Glomerular visceral epithelial cell (primary cell): ENCODE results near the gene XPC.

Experiments used
- DNase-seq: peaks from one replicate; pipeline ENCODE4 v3.0.0-alpha.2; 2016; ENCODE audit errors: extremely low spot score

XPC gene

GRCh38 chr3:14170531-14171159, 7.8 kb downstream of the XPC start:
- no peak for DNase-seq

DNA sequence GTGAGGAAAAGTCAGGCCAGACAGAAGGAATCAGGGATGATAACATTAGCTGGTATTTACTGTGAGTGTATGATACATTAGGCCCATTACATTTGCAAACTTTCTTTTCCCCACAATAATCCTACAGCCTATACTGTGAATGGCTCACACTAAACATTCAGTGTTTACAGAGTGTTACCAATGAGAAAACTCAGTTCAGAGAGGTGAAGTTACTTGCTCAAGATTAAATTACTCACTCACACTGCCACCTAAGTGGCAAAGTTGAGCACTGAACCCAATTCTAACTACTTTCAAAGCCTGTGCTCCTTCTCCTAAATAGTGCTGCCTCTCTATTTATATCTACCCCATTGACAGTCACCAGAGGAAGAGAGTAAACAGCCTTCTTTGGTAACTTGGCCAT, 8.5 kb downstream of the XPC start:
- no peak for DNase-seq

GRCh38 chr3:14169435-14169834, 9.0 kb downstream of the XPC start:
- no peak for DNase-seq

- DNase-seq, result no peak
Measured at GRCh38 chr3:14166877-14167603, 11.4 kb downstream of the XPC start.

- no peak for DNase-seq
Measured at GRCh38 chr3:14162178-14162577, 16.2 kb downstream of the XPC start.

- DNase-seq, result no peak
Measured at GRCh38 chr3:14161282-14161681, 17.1 kb downstream of the XPC start.

DNA sequence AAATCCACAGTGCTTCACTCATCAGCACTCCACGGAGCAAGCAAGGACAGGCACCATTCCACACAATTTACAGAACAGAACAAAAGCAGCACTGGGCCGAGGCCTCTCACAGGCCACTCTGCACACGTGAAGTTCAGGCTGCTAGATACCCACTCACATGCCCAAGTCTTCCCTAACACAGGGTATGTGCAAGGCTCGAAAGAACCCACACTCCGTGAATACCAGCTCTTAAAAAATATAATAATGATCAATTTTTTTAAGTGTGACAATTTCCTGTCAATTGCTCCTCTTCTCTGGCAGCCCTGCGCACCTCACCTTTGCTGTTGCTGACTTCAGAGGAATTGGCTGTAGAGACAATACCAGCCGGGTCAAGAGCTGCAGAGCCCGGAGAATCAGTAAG, 19.0 kb downstream of the XPC start:
- DNase-seq, result no peak

- DNase-seq, result no peak
Measured at GRCh38 chr3:14158370-14158769, 20.0 kb downstream of the XPC start.

DNA sequence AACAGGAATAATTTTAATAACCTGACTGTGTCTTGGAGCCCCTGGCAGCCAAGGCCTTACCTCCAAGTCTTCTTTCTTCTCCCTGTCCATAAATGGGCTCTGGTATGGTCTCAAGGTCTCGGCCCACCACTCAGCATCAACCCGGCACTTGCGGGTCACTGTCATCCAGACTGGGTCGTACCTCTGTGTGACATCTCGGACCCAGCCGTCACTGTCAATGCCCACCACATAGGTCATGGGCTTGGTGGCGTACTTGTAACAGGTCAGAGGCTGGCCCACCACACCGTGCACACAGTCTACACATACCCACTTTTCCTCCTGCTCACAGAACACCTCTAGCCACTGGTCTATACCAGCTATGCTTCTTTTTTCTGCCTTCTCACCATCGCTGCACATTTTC, 20.4 kb downstream of the XPC start:
- no peak for DNase-seq

DNA sequence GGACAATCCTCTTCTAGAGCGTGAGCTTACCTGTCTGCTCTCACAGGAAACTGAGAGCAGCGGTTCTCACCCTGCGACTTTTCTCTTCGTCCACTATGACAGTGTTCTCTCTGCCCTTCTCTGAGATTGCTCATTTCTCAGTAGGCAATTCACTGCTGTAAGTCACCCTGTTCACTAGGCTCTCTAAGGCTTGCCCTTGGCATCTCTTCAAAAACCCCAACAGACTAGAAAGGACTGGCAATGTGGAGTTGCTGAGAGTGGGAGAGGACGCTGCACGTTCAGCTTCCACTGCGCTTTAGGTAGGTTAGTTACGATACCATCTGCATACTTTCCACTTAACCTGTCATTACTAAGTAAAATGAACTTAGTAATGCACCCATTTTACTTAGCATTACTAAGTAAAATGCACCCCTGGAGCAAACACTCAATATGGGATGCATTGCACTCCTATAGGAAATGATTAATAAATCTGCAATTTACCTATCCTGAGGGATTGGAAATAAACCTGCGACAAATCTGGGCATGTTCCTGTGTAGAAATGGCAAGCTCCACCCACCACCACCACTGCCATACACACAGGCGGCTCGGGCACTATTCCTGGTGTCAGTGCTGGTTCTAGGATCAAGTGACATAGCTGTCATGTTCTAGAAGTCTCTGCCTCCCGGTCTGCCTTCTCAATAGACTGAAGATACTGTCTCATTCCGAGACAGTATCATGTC, 21.4 kb downstream of the XPC start:
- DNase-seq, result no peak

GRCh38 chr3:14156201-14156600, 22.2 kb downstream of the XPC start:
- DNase-seq, result no peak

- no peak for DNase-seq
Measured at GRCh38 chr3:14154895-14155440, 23.4 kb downstream of the XPC start.

DNA sequence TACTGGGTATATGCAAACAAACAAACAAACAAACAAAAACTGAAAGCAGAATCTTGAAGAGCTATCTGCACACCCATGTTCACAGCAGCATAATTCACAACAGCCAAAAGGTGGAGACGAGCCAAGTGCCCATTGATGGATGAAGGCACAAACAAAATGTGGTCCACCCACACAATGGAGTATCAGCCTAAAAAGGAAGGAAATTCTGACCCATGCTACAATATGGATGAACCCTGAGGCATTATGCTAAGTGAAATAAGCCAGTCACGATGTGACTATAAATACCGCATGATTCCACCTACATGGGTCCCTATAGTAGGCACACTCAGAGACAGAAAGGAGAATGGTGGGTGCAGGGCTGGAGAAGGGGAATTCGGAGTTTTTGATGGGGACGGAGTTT, 24.1 kb downstream of the XPC start:
- no peak for DNase-seq

DNA sequence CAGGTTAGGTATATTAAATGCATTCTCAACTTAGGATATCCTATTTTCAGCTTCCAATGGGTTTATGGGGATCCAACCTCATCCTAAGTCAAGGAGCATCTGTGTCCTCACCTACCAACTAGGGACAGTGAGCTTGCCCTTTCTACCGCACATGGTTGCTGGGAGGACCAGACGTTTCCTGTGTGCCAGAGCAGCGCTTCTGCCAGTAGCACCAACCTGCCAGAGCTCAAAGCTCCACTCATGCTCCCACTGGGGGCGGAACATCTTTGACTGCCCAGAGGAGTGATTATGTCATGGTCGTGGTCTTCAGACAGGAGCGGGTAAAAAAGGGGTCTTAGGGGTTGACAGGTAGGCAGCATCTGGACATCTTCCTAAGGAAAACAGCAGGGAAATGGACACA, 24.7 kb downstream of the XPC start:
- no peak for DNase-seq

DNA sequence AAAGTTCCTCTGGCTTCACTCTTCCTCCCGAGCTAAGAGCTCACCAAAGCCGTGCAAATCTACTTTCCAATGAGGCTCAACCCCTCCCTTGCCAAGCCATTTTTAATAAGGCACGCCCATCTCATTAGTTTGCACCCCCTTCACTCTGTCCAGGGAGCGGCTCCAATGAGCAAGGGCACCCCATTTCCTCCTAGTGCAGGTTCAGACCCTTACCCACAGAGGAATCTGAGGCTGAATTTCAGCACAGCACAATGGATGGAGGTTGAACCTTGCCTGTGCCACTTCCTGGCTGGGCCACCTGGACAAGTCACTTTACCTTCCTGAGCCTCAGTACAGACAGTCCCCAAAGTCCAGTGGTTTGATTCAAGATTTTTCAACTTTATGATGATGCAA, 25.4 kb downstream of the XPC start:
- no peak for DNase-seq

DNA sequence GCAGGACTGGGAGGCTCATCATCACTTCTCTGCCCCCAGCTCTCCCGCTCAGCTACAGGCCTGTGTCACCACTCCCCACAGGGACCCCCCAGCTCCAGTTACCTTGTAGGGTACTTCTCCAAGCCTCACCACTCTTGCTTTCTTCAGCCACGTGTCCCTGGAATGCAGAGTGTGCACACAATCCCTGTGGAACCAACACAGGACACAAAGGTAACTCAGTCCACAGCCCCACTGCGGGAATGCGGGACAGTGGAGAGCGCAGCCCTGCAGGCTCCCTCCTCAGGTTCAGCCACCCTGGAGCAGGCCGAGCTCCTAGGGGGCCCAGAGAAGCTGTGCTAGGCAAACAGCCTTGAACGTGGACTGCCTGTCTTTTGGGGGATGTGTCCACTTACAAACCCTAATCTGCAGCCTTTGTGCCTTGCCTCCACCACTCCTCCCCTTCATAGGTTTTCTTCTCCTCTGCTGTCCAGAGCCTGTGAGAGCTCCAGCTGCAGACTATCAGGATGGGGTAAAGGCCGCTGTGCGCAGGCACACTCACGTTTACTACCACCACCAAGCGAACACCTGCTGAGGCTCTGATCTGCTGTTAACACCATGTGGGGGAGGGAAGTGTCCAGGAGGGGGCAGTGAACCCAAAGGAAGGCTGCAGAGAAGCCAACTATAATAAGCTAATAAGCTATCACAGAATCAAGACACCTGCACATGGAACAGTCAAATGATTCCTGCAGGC, 26.0 kb downstream of the XPC start:
- DNase-seq, result no peak

GRCh38 chr3:14151471-14152083, 26.8 kb downstream of the XPC start:
- no peak for DNase-seq

DNA sequence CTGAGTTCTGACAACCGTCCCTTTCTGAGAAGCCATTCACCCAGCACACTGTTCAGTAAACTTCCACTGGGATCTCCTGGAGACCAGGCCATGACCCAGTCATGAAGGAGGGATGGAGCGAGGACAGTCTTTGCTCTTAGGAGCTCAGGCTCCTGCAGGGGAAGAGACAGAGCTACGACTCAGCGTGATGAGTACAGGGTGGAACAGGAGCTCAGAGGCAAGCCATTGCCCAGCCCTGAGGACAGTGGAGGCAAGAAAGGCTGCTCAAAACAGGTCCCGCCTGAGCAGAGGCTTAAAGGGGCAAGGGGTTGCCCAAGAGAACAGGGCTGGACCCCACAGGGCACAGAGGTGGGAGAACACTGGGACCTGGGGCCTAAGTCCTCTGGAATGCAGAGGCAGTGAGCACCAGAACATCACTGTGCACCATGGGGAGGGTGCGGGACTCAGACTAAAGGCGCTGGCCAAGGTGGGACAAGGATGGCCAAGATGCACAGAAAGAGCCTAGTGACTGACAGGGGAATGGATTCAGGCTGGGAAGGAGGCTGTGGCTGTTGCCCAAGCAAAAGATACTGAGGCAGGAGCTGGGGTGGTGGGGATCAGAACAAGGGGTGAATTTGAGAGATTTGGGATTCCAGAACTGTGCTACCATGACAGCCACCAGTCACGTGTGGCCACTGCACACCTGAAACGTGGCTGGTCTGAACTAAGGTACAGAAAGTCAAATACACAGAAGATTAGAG, 27.7 kb downstream of the XPC start:
- DNase-seq, result no peak

GRCh38 chr3:14150078-14150477, 28.3 kb downstream of the XPC start:
- DNase-seq, result no peak

DNA sequence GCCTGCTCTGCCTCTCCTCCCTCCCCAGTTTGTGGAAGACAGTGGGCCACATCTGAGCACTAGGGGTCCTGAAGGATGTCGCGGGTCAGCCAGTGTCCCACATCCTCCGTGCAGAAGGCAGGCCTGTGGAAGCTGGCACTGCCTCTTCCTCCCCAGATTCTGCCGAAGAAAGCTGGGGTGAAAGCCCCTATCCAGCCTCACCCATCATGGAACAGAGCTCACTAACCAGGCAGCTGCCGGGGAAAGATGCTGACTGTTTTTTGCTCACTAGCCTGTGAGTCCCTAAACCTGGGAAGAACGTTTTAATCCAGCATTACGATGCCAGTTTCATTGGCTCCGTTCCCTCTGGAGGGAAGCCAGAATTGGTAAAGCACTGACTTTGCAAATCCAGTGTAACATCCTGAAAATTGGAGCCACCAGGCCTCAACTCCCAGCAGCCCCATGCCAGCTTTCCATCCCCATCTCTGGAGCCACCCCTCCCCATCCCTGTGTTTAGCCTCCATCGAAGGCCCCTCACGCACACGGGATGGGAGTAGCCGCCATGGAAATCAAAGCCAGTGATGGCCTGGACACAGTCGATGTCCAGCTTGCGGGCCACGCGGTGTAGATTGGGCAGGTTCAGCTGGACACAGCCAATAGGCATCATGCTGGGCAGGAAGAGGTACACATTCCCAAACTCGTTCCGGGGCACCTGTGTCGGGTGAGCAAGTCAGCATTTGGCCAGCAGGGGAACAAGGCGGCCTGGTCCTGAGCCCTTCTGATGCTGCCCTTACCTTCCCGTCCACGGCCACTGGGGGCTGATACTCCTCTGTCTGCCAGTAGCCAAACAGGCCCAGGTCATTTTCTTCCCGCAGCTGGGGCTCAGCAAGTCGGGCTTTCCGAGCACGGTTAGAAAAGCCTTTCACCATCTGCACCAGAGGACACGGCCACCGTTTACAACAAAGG, 30.1 kb downstream of the XPC start:
- DNase-seq, result no peak
